Neural cell (in vitro differentiated cells): ENCODE measurements around the gene MYCT1. TPM values are rescaled to one million over a fixed set of nuclear protein-coding genes. Genes with fewer than 3 reads are reported as not detected.

ENCODE experiments used
- H2AFZ ChIP-seq: fragments of 200-600, 300-800 bp; sonication (generic), shearing (Covaris generic); 2 replicates; pipeline ENCODE4 v1.6.0; 2014; ENCODE audit warnings: low read depth, mild to moderate bottlenecking, antibody characterized with exemption, low read length, moderate library complexity
- H3F3A ChIP-seq: fragments of 200-600 bp; shearing (Covaris generic); 2 replicates; pipeline ENCODE4 v1.6.1; 2016; ENCODE audit warnings: mild to moderate bottlenecking, moderate library complexity, mixed read lengths, antibody characterized with exemption, low read length; ENCODE audit not compliant: insufficient read depth, poor library complexity, severe bottlenecking
- H3K27ac ChIP-seq: fragments of 200-600, 300-800 bp; sonication (generic), shearing (Covaris generic); 2 replicates; pipeline ENCODE4 v1.5.1; 2014; ENCODE audit warnings: mild to moderate bottlenecking, low read length, moderate library complexity
- H3K27me3 ChIP-seq: fragments of 300-800, 200-600 bp; sonication (generic), shearing (Covaris generic); 2 replicates; pipeline ENCODE4 v1.6.0; 2014; ENCODE audit warnings: mild to moderate bottlenecking, low read depth, low read length, moderate library complexity; ENCODE audit not compliant: insufficient read depth
- H3K36me3 ChIP-seq: fragments of 300-800, 200-600 bp; sonication (generic), shearing (Covaris generic); 2 replicates; pipeline ENCODE4 v1.5.1; 2014; ENCODE audit warnings: mild to moderate bottlenecking, antibody characterized with exemption, low read length, moderate library complexity; ENCODE audit not compliant: insufficient read depth
- H3K4me2 ChIP-seq: fragments of 300-800, 200-600 bp; sonication (generic), shearing (Covaris generic); 2 replicates; pipeline ENCODE4 v1.6.0; 2014; ENCODE audit warnings: mild to moderate bottlenecking, low read length
- H3K4me3 ChIP-seq: fragments of 300-800, 200-600 bp; sonication (generic), shearing (Covaris generic); 2 replicates; pipeline ENCODE4 v1.5.1; 2014; ENCODE audit warnings: mild to moderate bottlenecking, low read length, moderate library complexity
- H3K79me2 ChIP-seq: fragments of 200-600 bp; shearing (Covaris generic); replicated peaks from 2 replicates; pipeline ENCODE4 v1.6.0; 2014; ENCODE audit warnings: mild to moderate bottlenecking, low read length, moderate library complexity; ENCODE audit not compliant: insufficient read depth
- H3K9ac ChIP-seq: fragments of 300-800, 200-600 bp; sonication (generic), shearing (Covaris generic); 2 replicates; pipeline ENCODE4 v1.6.1; 2016; ENCODE audit warnings: mild to moderate bottlenecking, low read length, mixed read lengths
- H3K9me2 ChIP-seq: fragments of 200-600 bp; shearing (Covaris generic); 2 replicates; pipeline ENCODE4 v1.6.1; 2016; ENCODE audit warnings: mild to moderate bottlenecking, low read length, mixed read lengths; ENCODE audit not compliant: insufficient read depth
- H3K9me3 ChIP-seq: fragments of 200-600, 300-800 bp; sonication (generic), shearing (Covaris generic); 2 replicates; pipeline ENCODE4 v1.6.1; 2016; ENCODE audit warnings: mild to moderate bottlenecking, mixed run types, low read length, moderate library complexity, mixed read lengths
- H4K20me1 ChIP-seq: fragments of 200-600 bp; shearing (Covaris generic); 2 replicates; pipeline ENCODE4 v1.6.1; 2016; ENCODE audit warnings: mild to moderate bottlenecking, mixed run types; ENCODE audit not compliant: insufficient read depth
- EP300 ChIP-seq: fragments of 450-650 bp; conservative IDR thresholded peaks from 2 replicates; pipeline ENCODE4 v1.6.1; 2014; ENCODE audit warnings: antibody characterized with exemption, mild to moderate bottlenecking, moderate library complexity; ENCODE audit not compliant: poor library complexity, severe bottlenecking
- EZH2 ChIP-seq: fragments of 200-600, 300-800 bp; shearing (Covaris generic), sonication (generic); IDR thresholded peaks from 2 replicates; pipeline ENCODE4 v1.6.1; 2014; ENCODE audit warnings: antibody characterized with exemption, low read length, borderline replicate concordance, mild to moderate bottlenecking; ENCODE audit not compliant: insufficient read depth, poor library complexity, severe bottlenecking
- MXI1 ChIP-seq: fragments of 450-650 bp; conservative IDR thresholded peaks from 2 replicates; pipeline ENCODE4 v1.6.1; 2014; ENCODE audit warnings: antibody characterized with exemption, mild to moderate bottlenecking; ENCODE audit not compliant: poor library complexity, severe bottlenecking
- POLR2AphosphoS5 ChIP-seq: IDR thresholded peaks from 2 replicates; pipeline ENCODE4 v1.6.1; 2012
- RAD21 ChIP-seq: fragments of 450-650 bp; conservative IDR thresholded peaks from 2 replicates; pipeline ENCODE4 v1.6.1; 2014; ENCODE audit warnings: antibody characterized with exemption, mild to moderate bottlenecking, moderate library complexity
- REST ChIP-seq: IDR thresholded peaks from 2 replicates; pipeline ENCODE4 v1.6.1; 2012; ENCODE audit warnings: borderline replicate concordance
- SMC3 ChIP-seq: fragments of 450-650 bp; conservative IDR thresholded peaks from 2 replicates; pipeline ENCODE4 v1.6.1; 2014; ENCODE audit warnings: antibody characterized with exemption, mild to moderate bottlenecking, moderate library complexity; ENCODE audit not compliant: poor library complexity
- TAF1 ChIP-seq: IDR thresholded peaks from 2 replicates; pipeline ENCODE4 v1.6.1; 2012; ENCODE audit warnings: low read depth
- polyA minus RNA-seq: library from RNA; depleted of rRNA, polyadenylated mRNA; stranded (reverse); fragments of >200 nt; gene quantifications from 2 replicates; pipeline ENCODE4 v1.2.3, GENCODE V29; 2014
- polyA plus RNA-seq: library from polyadenylated mRNA; depleted of rRNA; stranded (reverse); fragments of >200 nt; gene quantifications from 2 replicates; pipeline ENCODE4 v1.2.3, GENCODE V29; 2014
- TF ChIP-seq, protein P1 (sequence below): fragments of 450-650 bp; IDR thresholded peaks from 2 replicates; pipeline ENCODE4 v1.5.1; 2014; ENCODE audit warnings: antibody characterized with exemption, mild to moderate bottlenecking, moderate library complexity; ENCODE audit not compliant: poor library complexity, severe bottlenecking

MYCT1 gene, protein sequence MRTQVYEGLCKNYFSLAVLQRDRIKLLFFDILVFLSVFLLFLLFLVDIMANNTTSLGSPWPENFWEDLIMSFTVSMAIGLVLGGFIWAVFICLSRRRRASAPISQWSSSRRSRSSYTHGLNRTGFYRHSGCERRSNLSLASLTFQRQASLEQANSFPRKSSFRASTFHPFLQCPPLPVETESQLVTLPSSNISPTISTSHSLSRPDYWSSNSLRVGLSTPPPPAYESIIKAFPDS
- polyA plus RNA-seq (not detected in 2 replicates), polyA minus RNA-seq (not detected in 2 replicates)

GRCh38 chr6:152697634-152698033, at the start of gene MYCT1:
TSS of gene MYCT1 (plus strand) at chr6:152697897. CDS start at chr6:152697903, 6 bp downstream.
- no peak within 1 kb of the TSS for H3K27ac ChIP-seq
- H3K4me3 ChIP-seq, result no peak within 1 kb of the TSS
- no peaks in the 10 kb centered on the region for H3K36me3 ChIP-seq
- no peaks in the 10 kb centered on the region for H4K20me1 ChIP-seq
- H3K79me2 ChIP-seq, result no peaks in the 10 kb centered on the region
- H2AFZ ChIP-seq, result no peak within 1 kb of the TSS
- TF ChIP-seq RAD21, result no peak
- H3K27me3 ChIP-seq, result no peaks in the 10 kb centered on the region
- no peaks in the 10 kb centered on the region for H3K9me2 ChIP-seq
- no peak within 1 kb of the TSS for H3K4me2 ChIP-seq
- no peak within 1 kb of the TSS for H3K9ac ChIP-seq
- no peaks in the 10 kb centered on the region for H3F3A ChIP-seq
- no peaks in the 10 kb centered on the region for H3K9me3 ChIP-seq

GRCh38 chr6:152648105-152648504, 49.6 kb upstream of the MYCT1 start:
- no peaks in the 10 kb centered on the region for H4K20me1 ChIP-seq
- no peak overlapping the region for H3K4me2 ChIP-seq
- H2AFZ ChIP-seq, result no peak overlapping the region
- H3K27me3 ChIP-seq, result no peaks in the 10 kb centered on the region
- no peak overlapping the region for H3K9ac ChIP-seq
- no peaks in the 10 kb centered on the region for H3K9me3 ChIP-seq
- no peak overlapping the region for H3K27ac ChIP-seq
- no peak overlapping the region for H3K4me3 ChIP-seq
- H3K79me2 ChIP-seq, result no peaks in the 10 kb centered on the region
- no peak for TF ChIP-seq EP300
- TF ChIP-seq POLR2AphosphoS5, result no peak
- no peak for TF ChIP-seq TAF1
- TF ChIP-seq SMC3, result no peak
- TF ChIP-seq MXI1, result no peak
- TF ChIP-seq, protein P1, sequence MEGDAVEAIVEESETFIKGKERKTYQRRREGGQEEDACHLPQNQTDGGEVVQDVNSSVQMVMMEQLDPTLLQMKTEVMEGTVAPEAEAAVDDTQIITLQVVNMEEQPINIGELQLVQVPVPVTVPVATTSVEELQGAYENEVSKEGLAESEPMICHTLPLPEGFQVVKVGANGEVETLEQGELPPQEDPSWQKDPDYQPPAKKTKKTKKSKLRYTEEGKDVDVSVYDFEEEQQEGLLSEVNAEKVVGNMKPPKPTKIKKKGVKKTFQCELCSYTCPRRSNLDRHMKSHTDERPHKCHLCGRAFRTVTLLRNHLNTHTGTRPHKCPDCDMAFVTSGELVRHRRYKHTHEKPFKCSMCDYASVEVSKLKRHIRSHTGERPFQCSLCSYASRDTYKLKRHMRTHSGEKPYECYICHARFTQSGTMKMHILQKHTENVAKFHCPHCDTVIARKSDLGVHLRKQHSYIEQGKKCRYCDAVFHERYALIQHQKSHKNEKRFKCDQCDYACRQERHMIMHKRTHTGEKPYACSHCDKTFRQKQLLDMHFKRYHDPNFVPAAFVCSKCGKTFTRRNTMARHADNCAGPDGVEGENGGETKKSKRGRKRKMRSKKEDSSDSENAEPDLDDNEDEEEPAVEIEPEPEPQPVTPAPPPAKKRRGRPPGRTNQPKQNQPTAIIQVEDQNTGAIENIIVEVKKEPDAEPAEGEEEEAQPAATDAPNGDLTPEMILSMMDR, result no peak
- no peak for TF ChIP-seq EZH2
- TF ChIP-seq RAD21, result no peak
- TF ChIP-seq REST, result no peak
- H3F3A ChIP-seq, result no peaks in the 10 kb centered on the region
- H3K36me3 ChIP-seq, result no peaks in the 10 kb centered on the region
- H3K9me2 ChIP-seq, result no peaks in the 10 kb centered on the region
